Stimulated activated CD8-positive, alpha-beta memory T cell treated with anti-CD3 and anti-CD28 coated beads, Interleukin-7, amount 100 ng/mL, for 1 hour (primary cell): ENCODE measurements around the gene ALOX5.

ENCODE experiments used
- DNase-seq, 2 donors: peaks; one replicate each; pipeline ENCODE4 v3.0.0-alpha.2; 2020; ENCODE audit warnings: low read depth in 2 of 2

ALOX5 gene

DNA sequence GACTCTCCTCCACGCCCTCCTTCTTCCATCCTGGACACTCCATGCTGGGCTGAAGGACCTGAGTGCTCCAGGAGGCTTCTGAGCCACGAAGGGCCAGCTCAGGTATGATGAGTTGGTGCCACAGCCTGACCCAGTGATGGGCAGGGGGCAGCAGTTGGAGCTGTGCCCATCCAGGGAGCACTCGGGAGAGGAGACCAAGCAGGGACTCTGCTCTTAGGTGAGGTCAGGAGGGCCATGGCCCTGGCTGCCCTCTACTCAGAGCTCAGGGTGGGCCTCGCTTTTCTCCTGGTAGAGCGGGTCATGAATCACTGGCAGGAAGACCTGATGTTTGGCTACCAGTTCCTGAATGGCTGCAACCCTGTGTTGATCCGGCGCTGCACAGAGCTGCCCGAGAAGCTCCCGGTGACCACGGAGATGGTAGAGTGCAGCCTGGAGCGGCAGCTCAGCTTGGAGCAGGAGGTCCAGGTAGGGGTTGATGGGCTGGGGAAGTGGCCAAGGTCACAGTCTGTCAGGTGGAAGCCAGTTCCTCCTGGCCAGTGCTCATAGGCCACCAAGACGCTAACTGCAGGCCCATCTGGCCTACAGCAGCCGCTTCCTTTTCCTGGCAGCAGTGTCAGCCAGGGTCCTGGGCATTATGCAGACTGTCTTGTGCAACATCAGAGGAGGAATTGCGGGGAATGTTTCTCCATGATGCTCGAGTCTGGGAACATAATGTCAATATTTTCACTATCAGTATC lies 50.8 kb downstream of the ALOX5 start:
- no peak for DNase-seq

DNA sequence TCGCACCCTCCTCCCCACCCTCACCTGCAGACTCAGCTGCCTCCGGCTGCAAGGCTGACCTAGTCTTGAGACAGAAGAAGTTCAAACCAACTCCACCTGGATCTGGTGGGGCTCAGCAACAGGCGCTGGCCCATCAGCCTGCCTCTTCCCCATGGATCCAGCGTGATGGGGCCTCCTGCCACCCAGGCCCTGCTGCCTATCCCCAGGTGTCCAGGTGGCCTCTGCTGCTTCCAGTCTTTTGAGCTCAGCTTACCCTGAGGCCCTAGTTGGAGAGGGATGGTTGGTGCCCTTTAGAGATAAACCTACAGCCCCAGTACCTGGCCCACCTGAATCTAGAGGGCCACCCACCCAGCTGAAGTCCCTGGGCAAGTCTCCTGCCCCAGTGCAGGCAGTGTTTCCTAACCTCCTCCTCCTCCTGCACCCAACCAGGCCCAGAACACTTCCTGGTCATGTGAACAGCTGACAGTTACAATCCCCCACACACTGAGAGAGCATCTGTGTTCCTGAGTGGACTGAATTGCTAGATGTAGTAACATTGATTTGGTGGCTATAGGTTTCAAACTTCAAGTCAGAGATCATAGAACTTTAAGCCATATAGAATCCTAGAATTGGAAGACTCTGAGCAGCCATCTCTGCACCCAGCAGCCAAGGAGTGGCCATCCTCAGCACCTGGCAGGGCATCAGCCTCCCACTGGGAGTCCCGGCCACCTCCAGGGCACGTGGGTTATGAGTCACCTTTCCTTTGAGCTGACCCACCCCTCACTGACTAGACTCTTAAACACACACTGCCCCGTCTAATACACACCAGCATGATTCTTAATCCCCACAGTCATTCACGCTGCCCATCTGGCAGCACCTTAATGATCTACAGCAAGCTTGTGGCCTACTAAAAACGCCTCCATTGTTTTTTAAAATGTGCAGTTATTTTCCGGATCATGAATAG lies 51.9 kb downstream of the ALOX5 start:
- no peak for DNase-seq

DNA sequence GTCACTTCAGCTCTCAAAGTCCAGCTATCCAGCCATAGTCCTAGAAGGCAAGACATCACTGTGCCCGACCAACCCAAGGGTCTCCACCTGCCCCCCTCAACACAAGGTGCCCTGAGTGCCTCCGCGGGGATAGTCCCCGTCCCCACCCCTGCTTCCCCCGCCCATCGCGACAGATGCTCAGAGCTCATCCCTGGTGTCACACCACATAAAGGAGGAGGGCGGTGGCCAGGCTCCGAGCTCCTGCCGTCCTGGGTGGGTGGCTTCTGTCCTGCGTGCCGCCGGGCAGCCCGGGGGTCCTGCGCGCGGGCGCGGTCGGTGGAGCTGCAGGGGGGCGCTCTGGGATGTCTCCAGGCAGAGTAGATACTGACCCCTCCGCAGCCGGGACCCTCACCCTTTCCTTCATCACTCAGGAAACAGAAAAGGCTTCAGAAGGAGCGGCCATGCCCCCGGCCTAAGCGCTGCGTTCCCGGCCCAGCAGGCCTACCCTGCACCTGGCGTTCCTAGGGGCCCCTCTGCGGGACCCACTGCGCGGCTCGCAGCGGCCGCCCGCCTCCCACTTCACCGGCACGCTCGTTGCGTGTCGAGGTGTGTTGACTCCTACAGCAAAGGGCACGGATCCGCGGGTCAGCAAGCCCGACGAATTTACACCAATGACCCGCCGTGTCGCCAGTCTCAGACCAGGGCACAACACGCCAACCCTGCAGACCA lies 53.4 kb downstream of the ALOX5 start:
- DNase-seq: no peak

DNA sequence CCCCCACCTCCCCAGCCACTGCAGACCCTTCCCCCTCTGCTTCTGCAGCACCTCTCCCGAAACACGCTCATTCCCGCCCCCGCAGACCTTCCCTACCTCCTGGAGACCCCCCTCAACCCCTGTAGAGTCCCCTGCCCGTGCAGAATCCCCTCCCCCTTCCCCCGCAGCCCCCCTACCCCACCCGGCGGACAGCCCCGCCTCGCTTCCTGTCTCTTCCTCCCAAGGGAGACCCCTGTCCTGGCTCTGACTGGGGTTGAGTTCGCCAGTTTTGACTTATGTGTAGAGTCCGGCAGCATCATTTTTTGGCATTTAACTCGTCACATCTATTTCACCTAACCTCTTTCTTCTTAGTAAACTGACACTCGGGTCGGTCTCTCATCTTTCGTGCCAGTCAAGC lies 54.0 kb downstream of the ALOX5 start:
- no peak for DNase-seq

DNA sequence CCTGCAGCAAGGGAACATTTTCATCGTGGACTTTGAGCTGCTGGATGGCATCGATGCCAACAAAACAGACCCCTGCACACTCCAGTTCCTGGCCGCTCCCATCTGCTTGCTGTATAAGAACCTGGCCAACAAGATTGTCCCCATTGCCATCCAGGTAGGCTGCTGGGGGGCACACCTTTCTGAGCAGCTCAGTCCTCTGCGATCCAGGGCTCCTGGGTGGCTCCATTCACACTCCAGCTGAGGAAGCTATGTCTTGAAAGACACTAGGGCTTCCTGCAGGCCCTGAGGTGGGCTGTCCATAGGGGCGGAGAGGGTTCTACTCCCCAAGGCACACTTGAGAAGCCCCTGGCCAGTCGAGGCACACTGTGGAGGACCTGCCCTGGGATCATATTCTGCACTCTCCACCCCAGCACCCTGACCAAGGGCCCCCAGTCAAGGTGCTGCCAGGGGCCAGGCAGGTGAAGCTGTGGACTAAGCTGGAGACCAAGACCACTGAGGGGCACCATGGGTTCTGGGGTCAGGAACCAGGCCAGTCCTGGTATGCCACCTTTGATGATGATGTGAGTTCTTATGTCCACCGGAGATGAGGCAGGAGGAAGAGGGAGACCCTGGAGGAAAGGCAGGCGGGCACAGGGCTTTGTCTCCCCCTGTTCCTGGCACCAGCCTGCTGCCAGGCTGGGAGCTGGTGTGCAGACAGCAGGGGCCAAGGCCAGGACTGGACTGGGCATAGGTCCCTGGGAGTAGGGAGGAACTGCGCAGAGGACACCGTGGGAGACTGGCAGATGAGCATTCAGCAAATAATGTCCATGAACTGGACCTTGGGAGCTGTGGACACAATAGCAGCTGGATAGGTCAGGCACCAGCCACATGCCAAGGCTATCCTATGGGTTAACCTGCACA lies 54.8 kb downstream of the ALOX5 start:
- DNase-seq: no peak

DNA sequence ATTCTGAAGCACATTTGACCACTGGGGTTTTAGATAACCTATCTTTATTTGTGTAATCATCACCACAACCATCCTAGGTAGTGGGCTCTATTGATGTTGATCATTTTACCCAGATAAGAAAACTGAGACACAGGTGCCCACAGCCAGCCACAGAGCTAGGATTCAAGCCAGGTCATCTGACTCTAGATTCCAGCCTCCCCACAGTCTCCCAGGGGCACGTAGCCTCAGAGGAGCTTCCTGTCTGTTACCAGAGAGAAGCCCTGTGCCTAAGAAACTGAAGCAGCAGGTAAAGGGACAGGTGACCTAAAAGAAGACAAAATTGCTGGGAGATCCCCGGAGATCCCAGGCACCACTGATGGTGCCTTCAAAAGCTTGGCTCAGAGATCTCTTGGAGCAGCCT lies 55.8 kb downstream of the ALOX5 start:
- no peak for DNase-seq

DNA sequence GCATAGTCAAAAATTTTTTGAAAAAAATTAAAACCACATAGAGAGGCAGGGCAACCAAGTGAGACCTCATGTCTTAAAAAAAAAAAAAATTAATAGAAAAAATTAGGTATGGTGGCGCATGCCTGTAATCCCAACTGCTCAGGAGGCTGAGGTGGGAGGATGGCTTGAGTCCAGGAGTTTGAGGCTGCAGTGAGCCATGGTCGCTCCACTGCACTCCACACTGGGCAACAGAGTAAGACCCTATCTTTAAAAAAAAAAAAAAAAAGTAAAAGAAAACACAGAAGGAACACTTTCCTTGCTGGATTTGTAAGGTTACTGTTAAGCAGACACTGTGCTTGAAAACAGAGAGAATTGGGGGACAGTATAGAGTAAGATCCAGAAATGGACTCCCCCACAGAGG lies 58.1 kb downstream of the ALOX5 start:
- no peak for DNase-seq

DNA sequence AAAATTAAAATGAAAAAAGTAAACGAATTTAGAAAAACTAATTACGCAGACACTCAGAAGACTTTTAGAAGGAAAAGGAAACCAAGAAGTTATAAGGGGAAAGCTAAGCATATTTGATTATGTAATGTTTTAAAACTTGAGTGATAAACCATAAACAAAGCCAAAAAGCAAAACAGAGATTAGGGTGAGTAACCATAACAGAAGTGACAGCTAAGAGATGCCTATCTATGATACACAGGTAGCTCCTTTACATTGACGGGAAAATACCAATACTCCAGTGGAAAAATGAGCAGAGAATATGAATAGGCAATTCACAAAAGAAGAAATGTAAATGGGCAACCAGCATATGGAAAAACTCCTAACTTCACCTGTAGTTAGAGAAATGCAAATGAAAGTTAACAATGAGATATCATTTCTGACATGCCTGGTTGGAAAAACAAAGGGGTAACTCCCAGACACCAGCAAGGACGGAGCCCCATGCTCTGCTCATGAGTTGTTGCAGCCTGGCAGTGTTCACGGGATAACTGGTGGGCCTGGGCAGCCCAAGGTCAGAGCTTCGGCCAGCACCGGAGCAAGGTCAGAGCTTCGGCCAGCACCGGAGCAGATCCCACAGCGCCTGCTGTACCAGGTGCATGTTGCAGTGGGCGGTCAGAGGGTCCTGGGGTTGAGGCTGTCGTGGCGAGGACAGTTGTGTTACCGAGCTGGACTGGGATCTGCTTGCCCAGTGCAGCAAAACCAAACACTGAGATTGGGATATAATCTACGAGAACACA lies 58.9 kb downstream of the ALOX5 start:
- no peak for DNase-seq

DNA sequence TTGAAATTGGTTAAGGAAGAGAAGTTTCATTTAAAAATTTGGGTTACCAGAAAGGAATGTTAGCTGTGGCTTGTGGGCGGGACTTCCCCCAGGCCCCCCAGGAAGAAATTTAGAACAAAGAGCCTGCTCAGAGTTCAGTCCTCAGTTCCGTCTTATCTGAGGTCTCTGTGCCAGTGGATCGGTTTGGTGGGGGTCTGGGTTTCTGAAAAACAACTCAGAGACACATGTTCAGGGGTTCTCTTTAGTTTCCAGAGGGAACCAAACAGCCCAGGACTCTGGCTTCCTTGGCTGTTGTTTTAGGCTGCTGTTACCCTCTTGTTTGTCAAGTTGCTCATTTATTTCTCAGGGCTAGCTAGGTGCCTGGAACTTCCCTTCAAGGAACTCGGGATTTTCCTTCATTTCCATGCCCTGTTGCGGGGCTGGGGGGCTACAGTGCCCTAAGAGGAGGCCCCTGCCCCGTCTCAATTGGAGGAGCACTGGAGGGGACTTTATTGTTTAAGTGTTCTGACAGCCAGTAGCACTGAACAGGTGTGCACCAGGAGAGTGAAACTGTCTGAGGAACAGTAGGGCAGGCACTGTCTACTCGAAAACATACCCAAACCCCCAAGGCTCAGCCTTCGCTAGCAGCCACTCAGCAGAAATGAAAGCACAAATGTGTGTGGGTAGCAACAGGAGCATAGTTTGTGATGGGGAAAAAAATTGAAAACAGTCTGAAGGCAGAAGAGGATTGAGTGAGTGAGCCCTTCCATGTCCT lies 59.9 kb downstream of the ALOX5 start:
- no peak for DNase-seq

DNA sequence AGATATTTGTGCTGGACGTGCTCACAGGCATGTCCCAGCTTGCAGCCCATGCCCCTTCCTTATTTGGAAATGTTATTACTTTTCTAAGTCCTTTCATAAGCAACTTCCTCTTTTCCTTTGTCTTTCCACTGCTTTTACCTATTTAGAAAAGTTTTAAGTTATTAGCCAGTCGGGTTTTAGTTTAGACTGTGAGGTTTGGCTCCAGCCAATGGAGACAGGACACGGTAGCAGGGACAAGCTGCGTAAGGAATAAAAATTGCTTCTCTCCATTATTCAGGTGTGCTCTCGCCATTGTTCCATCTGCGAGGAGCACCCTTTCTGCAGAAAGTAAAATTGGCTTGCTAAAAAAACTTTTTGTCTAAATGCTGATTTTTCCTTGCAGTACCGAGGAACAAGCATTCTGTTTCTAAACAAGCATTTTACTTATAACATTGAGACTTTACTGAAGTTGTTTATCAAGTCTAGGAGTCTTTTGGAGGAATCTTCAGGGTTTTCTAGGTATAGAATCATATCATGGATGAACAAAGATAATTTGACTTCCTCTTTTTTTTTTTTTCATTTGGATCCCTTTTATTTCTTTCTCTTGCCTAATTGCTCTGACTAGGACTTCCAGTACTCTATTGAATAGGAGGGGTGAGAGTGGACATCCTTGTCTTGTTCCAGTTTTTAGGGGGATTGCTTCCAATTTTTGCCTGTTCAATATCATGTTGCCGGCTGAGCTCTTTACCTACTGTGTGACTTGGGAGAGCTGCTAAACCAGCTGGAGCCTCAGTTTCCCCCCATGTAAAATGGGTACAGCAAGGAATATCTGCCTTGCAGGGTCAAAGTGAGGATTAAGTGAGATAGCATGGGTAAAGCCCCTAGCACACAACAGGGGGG lies 63.8 kb downstream of the ALOX5 start:
- no peak for DNase-seq

DNA sequence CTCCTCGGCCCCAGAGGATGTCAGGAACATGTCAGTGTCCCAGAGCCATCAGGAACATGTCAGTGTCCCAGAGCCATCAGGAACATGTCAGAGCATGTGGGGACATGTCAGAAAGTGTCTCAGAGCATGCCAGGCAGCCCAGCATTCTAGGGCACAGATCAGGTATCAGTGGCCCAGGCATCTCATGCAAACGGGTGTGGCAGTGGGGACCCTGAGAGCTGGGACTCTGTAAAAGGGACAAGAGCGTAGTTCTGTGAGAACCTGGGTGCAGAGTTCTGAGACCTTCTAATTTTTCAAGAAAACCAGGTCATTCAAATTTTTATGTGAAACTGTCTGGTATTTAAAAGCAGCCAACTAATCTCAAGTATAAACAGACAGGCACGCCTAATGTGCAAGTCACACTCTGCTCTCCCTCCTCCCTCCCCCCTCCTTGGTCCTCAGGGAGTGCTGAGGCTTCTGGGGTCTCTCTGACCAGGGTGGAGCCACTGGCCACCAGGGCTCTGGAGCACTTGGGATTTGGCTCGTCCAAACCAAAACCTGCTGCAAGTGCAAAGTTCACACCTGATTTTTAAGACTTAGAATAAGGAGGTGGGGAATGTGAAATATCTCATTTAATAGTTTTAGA lies 64.6 kb downstream of the ALOX5 start:
- DNase-seq: no peak

DNA sequence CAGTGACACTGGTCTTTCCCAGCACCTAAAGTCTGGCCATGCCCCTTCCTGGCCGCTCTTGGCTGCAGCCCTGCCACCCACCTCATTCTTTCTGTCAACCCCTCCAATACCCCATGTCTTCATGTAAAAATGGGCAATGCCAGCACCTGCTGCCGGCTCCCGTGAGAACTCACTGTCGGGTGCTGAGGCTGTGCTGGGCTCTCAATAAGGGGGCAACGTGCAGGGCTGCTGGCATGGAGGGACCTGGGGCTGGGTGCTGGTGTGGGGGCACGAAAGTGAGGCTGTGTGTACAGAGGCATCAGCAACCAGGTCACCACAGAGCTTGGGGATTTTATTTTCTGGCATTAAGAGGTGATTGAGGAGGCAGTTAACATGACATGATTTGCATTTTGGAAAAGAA lies 65.3 kb downstream of the ALOX5 start:
- no peak for DNase-seq

DNA sequence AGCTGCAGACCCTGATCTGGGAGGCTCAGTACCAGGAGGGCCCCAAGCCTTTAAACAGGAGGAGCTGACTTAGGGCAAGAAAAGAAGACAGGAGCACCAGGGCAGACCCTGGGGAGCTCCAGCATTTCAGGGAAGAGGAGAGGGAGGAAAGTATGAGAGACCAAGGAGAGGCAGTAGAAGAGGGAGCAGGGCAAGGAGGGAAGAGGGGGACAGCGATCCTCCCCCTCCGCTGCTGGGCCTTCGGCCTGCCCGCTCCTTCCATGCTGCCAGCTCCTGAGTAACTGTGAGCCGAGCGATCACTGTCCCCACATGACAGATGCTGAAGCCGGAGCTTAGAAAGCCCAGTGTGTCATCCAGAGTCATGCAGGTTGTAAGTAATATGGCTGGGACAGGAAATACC lies 65.9 kb downstream of the ALOX5 start:
- no peak for DNase-seq

DNA sequence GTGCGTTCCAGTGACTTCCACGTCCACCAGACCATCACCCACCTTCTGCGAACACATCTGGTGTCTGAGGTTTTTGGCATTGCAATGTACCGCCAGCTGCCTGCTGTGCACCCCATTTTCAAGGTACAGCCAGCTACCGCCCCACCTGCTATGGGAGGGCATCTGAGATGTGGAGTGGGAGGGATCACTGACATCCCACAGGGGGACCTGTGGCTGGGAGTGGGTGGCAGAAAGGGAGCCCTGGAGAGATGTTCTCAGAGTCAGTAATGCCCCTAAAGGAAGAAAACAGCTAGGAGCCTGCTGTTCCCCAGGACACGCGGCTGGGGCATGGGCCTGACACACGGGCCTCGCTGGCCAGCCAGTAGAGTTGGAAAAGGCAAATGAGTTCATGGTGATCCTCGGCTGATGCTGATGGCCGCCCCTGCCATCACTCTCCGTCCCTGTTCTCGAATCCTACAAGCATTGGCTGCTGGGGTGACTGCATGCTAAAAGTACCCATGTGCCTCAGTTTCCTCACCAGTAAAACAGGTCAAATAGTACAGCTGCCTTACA lies 66.6 kb downstream of the ALOX5 start:
- DNase-seq: no peak

DNA sequence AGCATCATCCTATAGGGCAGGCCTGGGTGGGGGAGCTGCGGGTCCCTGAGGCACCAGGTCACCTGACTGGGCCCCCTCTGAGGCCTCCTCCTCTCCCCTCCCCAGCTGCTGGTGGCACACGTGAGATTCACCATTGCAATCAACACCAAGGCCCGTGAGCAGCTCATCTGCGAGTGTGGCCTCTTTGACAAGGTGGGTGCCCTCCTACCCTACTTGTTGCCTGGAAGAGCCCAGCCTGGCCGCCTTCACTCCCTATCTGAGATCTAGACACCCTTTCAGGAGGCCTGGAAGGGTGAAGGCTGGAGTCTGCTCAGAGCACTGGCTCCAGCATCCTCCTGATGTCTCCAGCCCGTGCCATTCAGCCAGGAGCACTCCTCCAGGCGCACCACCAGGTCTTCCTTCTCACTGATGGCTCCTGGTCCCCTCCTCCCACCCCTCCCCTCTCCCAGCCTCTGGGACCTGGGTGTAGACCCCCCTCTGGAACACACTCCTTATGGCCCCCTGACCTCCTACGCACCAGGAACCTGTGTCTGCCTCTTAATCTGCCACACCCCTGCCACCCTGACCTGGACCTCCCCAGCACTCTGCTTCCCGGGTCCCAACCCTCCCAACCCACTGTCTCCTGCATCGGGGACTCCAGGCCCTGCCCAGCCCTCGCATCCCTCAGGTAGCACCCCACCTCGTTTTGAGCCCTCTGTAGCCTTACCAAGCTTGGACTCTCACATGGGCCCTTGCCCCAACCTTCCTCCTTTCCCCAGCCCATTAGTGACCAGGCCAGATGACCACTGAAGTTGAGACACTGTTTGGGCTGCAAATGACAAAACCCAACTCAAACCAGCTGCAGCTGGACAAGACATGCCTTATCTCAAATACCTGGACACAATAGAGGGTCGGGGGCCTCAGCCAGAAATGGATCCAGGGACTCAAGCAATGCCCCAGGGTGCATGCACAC lies 67.5 kb downstream of the ALOX5 start:
- no peak for DNase-seq

DNA sequence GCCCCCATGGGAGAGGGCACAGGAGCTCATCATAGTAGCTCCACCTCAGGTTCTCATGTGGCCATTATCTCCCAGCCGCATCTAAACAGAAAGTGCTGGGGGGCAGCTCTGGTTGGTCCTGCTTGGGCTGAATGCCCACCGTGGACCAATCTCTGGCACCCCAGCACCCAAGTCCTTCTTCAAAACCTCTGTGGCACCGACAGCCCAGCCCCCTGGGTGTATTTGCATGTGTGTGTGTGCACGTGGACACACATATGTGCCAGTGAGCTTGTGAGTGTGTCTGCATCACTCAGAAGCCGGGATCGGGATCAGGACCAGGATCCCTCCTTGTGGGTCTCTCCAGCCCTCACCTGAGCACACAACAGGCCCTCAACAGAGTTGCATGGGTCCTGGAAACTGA lies 68.2 kb downstream of the ALOX5 start:
- DNase-seq: no peak

DNA sequence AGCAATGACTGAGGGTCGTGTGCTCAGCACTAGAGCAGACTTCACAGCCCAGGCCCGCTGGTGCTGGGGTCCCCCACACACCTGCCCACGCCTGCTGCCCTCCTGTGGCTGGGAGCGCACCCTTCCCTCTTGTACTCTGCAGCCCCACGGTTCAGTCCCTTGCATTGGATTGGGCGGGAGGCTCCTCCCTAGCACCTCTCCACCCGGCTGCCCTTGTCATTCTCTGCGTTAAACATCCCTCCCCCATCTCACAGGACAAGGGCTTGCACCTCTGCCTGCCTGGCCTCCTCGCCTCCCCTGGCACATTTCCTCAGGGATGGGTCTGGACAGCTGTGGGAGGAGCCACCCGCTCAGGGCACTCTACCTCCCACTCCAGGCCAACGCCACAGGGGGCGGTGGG lies 68.6 kb downstream of the ALOX5 start:
- no peak for DNase-seq
